Ishikawa (cell line): ENCODE data around the gene CCDC106.

ENCODE experiments used
- CEBPB ChIP-seq: IDR thresholded peaks from 2 replicates; pipeline ENCODE4 v1.6.1; 2012
- CREB1 ChIP-seq: IDR thresholded peaks from 2 replicates; pipeline ENCODE4 v1.6.1; 2012; ENCODE audit warnings: low read depth
- EP300 ChIP-seq: IDR thresholded peaks from 2 replicates; pipeline ENCODE4 v1.6.1; 2012; ENCODE audit warnings: borderline replicate concordance
- FOXM1 ChIP-seq: IDR thresholded peaks from 2 replicates; pipeline ENCODE4 v1.6.1; 2012; ENCODE audit warnings: low read depth, borderline replicate concordance
- MAX ChIP-seq: IDR thresholded peaks from 2 replicates; pipeline ENCODE4 v1.6.1; 2012
- NFIC ChIP-seq: IDR thresholded peaks from 2 replicates; pipeline ENCODE4 v1.6.1; 2012
- RAD21 ChIP-seq: IDR thresholded peaks from 2 replicates; pipeline ENCODE4 v1.6.1; 2012; ENCODE audit warnings: low read depth
- REST ChIP-seq: IDR thresholded peaks from 2 replicates; pipeline ENCODE4 v1.6.1; 2012; ENCODE audit warnings: low read depth, mild to moderate bottlenecking
- TAF1 ChIP-seq: IDR thresholded peaks from 2 replicates; pipeline ENCODE4 v1.6.1; 2012; ENCODE audit warnings: low read depth, mild to moderate bottlenecking
- TCF12 ChIP-seq: IDR thresholded peaks from 2 replicates; pipeline ENCODE4 v1.6.1; 2012; ENCODE audit warnings: low read depth
- TEAD4 ChIP-seq: IDR thresholded peaks from 2 replicates; pipeline ENCODE4 v1.6.1; 2012
- USF1 ChIP-seq: IDR thresholded peaks from 2 replicates; pipeline ENCODE4 v1.6.1; 2012
- YY1 ChIP-seq: IDR thresholded peaks from 2 replicates; pipeline ENCODE4 v1.6.1; 2012; ENCODE audit warnings: low read depth
- ZBTB7A ChIP-seq: IDR thresholded peaks from 2 replicates; pipeline ENCODE4 v1.6.1; 2012; ENCODE audit warnings: low read depth

GRCh38 chr19:55687281-55688201, 39.5 kb downstream of the CCDC106 start:
- TF ChIP-seq USF1 = no peak
- TF ChIP-seq EP300 = no peak
- TF ChIP-seq TCF12 = no peak
- TF ChIP-seq CEBPB = no peak
- no peak for TF ChIP-seq RAD21
- no peak for TF ChIP-seq NFIC
- TF ChIP-seq MAX = no peak
- TF ChIP-seq REST = no peak
- TF ChIP-seq CREB1 = no peak
- no peak for TF ChIP-seq ZBTB7A
- TF ChIP-seq TAF1 = no peak
- no peak for TF ChIP-seq YY1
- TF ChIP-seq FOXM1 = no peak
- TF ChIP-seq TEAD4 = no peak
